ENCODE measurements around the gene MCRIP1. TPM values are rescaled to one million over a fixed set of nuclear protein-coding genes. Genes with fewer than 3 reads are reported as not detected.

The MCRIP1 gene
- total and polyA plus RNA-seq, 2 of the 13 experiments (the other 11 are each of a cell fraction or from before 2014, with no cell fraction given) = 79.7 to 84.9 TPM

GRCh38 chr17:81860756-81861568, 27.9 kb upstream of the MCRIP1 start (continued):
- TF ChIP-seq CREB1 (IDR thresholded peaks at IDR 0.05) (peak; percentile 96), CREB1 (CRISPR knock-in tag; IDR thresholded peaks at IDR 0.05) (peak; percentile 98), PTBP1 (IDR thresholded peaks at IDR 0.05; ENCODE audit: low read depth, low read length, poor library complexity, severe bottlenecking) (no peak), HOMEZ (CRISPR knock-in tag; IDR thresholded peaks at IDR 0.05; ENCODE audit: low read depth) (peak; percentile 78), ZNF292 (CRISPR knock-in tag; IDR thresholded peaks at IDR 0.05; ENCODE audit: borderline replicate concordance, low read depth) (no peak), MZF1 (CRISPR knock-in tag; IDR thresholded peaks at IDR 0.05; ENCODE audit: borderline replicate concordance) (no peak), THYN1 (CRISPR knock-in tag; IDR thresholded peaks at IDR 0.05; ENCODE audit: borderline replicate concordance, low read depth) (no peak), ATF5 (CRISPR knock-in tag; IDR thresholded peaks at IDR 0.05; ENCODE audit: low read depth) (no peak; the same call in 1 of the 2 replicates), NFE2 (CRISPR knock-in tag; IDR thresholded peaks at IDR 0.05) (no peak), TRAFD1 (CRISPR knock-in tag; IDR thresholded peaks at IDR 0.05; ENCODE audit: borderline replicate concordance) (no peak), ZNF512B (CRISPR knock-in tag; IDR thresholded peaks at IDR 0.05; ENCODE audit: borderline replicate concordance) (no peak), ZNF260 (CRISPR knock-in tag; IDR thresholded peaks at IDR 0.05; ENCODE audit: borderline replicate concordance, low read depth) (no peak), ZNF652 (CRISPR knock-in tag; IDR thresholded peaks at IDR 0.05; ENCODE audit: borderline replicate concordance, low read depth) (no peak; the same call in 1 of the 2 replicates), YY1 (IDR thresholded peaks at IDR 0.05; ENCODE audit: insufficient read depth, insufficient replicate concordance, low read depth, low read length) (peak; percentile 71), ZFP91 (CRISPR knock-in tag; IDR thresholded peaks at IDR 0.05; ENCODE audit: borderline replicate concordance) (peak; percentile 70), FIP1L1 (IDR thresholded peaks at IDR 0.05; ENCODE audit: borderline replicate concordance, insufficient read depth, low read depth, low read length) (no peak), ZNF576 (CRISPR knock-in tag; IDR thresholded peaks at IDR 0.05) (0 out of 2 replicates have a peak, but pooled peaks have one; percentile 55), ZKSCAN5 (CRISPR knock-in tag; IDR thresholded peaks at IDR 0.05) (no peak), BHLHE40 (IDR thresholded peaks at IDR 0.05; ENCODE audit: low read length) (peak; percentile 85)
